Fibroblast of the aortic adventitia (primary cell): ENCODE measurements around the gene FOXL1. TPM values are rescaled to one million over a fixed set of nuclear protein-coding genes. Genes with fewer than 3 reads are reported as not detected.

Source experiments
- DNase-seq: peaks from one replicate; pipeline ENCODE4 v3.0.0-alpha.2; 2010; ENCODE audit warnings: low read depth
- H3K4me3 ChIP-seq: 2 replicates; pipeline ENCODE4 v1.5.1; 2011; ENCODE audit warnings: low read depth, mild to moderate bottlenecking, control low read depth, low read length, moderate library complexity
- total RNA-seq: library from RNA; depleted of rRNA; stranded (reverse); fragments of >200 nt; gene quantifications from 2 replicates; pipeline ENCODE4 v1.2.3, GENCODE V29; 2012; ENCODE audit warnings: low replicate concordance
- TF ChIP-seq, protein P1 (sequence below): IDR thresholded peaks from 2 replicates; pipeline ENCODE4 v1.5.1; 2011; ENCODE audit warnings: mild to moderate bottlenecking, low read length, control low read depth, inconsistent platforms; ENCODE audit not compliant: insufficient read depth

The FOXL1 gene
- total RNA-seq, 1 donor, result 5.8 TPM

DNA sequence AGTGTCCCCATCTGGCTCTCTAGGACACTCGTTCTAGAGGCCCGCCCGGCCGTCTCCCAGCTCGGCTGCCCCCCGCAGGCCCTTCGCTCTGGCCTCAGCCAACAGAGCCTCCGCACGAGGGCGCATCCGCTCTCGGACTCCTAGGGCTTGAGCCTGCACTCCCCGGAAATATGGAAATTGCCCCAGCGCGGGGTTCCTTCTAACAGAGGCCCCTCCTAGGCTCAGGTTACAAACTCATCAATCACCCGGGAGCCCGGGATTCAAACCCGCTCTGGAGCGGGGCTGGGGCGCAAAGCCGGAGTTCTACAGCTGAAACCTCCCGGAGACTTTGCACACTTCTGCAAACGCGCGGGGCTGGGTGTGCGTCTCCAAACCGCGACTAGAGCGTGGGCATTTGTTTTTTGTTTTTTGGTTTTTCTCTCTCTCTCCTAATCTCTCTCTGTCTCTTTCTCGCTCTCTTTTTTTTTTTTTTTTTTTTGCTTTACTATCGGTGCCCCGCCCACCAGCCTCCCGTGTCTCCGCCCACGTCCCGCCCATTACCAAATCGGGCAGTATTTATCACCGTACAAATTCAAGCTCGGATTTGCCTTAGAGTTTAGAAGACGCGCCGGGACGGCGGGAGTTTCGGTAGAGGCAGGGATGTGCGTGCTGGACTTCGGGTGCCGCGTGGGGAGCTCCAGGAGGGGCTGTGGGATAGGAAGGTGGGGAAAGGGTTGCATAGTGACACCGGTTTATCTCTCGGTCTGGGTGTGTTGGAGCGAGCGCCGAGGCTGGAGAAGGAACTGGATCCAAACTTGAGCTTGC lies 2.4 kb upstream of the FOXL1 start:
- TF ChIP-seq, protein P1, sequence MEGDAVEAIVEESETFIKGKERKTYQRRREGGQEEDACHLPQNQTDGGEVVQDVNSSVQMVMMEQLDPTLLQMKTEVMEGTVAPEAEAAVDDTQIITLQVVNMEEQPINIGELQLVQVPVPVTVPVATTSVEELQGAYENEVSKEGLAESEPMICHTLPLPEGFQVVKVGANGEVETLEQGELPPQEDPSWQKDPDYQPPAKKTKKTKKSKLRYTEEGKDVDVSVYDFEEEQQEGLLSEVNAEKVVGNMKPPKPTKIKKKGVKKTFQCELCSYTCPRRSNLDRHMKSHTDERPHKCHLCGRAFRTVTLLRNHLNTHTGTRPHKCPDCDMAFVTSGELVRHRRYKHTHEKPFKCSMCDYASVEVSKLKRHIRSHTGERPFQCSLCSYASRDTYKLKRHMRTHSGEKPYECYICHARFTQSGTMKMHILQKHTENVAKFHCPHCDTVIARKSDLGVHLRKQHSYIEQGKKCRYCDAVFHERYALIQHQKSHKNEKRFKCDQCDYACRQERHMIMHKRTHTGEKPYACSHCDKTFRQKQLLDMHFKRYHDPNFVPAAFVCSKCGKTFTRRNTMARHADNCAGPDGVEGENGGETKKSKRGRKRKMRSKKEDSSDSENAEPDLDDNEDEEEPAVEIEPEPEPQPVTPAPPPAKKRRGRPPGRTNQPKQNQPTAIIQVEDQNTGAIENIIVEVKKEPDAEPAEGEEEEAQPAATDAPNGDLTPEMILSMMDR, result peak; percentile 73

DNA sequence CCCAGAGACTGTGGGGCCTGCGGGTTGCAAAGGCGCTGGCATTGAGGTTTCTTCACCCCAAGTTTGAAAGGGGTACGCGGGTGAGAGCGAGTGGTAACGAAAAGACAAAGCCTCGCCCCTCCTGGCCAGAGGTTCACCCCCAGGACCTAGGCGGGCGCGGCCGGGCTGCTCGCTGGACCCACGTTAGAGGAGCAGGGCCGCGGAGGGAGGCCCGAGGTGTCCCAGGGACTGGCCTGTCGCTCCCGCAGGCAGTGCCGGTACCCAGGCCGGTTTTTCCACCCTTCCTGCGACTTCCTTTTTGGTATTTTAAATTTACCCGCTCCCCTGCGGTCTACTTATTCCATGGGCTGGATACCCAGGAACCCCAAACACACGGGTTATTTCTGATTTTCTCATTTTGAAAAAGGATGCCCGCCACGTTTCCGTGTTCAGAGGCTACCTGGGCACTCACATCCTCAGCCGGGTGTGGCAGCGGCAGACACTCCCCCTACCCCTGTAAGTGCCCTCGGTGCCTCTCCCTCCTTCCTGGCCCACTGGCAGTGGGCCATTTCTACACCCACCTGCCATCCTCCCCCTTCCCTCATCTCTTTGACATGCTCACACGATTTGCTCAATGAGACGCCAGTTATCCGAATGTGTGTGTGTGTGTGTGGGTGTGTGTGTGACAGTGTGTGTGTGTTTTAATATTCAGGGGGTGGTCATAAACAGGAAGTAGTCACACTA lies 1.6 kb upstream of the FOXL1 start:
- TF ChIP-seq, protein P1, result no peak
- DNase-seq, result no peak
- peak overlapping the region; percentile 68 for H3K4me3 ChIP-seq

More for the DNA sequence above, 2.4 kb upstream of the FOXL1 start:
- H3K4me3 ChIP-seq, result peak overlapping the region; percentile 68
- peak; percentile 98 for DNase-seq

DNA sequence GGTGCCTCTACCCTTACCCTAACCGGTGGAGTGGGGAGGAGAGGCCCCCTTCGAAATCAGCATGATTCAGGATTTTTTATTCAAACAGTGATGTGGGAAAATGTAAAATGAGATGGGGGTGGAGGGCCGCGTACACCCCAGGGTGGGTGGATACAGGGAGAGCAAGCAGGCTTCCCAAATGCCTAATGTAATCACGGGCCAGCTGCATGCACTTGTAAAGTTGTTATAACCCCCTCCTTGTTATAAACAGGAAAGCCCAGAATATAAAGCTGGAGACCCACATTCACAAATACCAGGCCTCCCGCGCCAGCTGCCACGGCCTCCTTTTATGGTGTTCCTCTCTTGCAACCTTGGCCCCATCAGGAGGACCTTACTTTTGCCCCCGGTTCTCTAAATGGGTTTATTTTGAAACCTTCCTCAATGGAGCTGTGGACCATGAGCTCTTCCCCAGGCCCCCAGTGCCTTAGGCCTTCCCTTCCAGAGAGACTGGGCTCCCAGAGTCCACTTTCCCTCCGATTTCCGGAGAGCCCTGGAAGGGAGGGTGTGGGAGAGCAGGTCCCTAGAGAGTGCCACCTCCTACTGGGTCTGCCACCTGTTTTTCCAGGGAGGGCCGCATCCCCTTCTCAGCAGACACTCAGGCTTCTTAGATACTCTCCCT lies 906 bp upstream of the FOXL1 start:
- DNase-seq, result no peak
- H3K4me3 ChIP-seq, result peak overlapping the region; percentile 68
- TF ChIP-seq, protein P1, result no peak

DNA sequence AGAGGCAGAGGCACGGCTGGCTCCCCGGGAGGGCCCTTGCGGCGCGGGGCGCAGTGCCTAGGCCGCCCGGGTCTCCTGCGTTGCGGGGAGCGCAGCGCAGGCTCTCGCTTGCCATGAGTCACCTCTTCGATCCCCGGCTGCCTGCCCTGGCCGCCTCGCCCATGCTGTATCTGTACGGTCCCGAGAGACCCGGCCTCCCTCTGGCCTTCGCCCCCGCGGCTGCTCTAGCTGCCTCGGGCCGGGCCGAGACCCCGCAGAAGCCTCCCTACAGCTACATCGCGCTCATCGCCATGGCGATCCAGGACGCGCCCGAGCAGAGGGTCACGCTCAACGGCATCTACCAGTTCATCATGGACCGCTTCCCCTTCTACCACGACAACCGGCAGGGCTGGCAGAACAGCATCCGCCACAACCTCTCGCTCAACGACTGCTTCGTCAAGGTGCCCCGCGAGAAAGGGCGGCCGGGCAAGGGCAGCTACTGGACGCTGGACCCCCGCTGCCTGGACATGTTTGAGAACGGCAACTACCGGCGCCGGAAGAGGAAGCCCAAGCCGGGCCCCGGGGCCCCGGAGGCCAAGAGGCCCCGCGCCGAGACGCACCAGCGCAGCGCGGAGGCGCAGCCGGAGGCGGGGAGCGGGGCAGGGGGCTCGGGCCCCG lies 390 bp downstream of the FOXL1 start:
- TF ChIP-seq, protein P1, result no peak
- H3K4me3 ChIP-seq, result peak overlapping the region; percentile 13
- no peak for DNase-seq

DNA sequence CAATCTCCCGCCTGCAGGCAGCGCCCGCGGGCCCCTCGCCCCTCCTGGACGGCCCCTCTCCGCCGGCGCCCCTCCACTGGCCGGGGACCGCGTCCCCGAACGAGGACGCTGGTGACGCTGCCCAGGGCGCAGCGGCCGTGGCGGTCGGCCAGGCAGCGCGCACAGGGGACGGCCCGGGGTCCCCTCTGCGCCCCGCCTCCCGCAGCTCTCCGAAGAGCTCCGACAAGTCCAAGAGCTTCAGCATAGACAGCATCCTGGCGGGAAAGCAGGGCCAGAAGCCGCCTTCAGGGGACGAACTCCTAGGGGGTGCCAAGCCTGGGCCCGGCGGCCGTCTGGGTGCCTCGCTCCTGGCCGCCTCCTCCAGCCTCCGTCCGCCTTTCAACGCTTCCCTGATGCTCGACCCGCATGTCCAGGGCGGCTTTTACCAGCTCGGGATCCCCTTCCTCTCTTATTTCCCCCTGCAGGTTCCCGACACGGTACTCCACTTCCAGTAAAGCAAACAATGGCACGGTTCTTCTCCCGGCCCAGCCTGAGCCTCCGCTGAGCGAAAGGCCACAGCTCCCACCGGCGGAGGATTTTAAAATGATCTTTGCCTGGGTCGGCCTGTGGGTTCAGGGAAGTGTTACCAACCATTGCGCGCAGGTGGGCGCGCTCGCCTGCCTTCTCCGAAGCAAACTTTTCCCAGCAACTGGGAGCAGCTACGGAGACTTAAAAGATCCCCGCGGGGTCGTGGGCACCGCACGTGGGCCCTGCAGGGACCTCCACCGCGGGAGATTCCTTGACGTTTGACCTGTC lies 1.1 kb downstream of the FOXL1 start:
- DNase-seq, result no peak
- TF ChIP-seq, protein P1, result no peak
- H3K4me3 ChIP-seq, result peak overlapping the region; percentile 25
